Peyer's patch (tissue), 4 donors: ENCODE measurements around the gene ABHD6. TPM values are rescaled to one million over a fixed set of nuclear protein-coding genes. Genes with fewer than 3 reads are reported as not detected.

ENCODE experiments used
- DNase-seq, 3 donors: peaks; one replicate each; pipeline ENCODE4 v3.0.0-alpha.2; 2017 to 2019
- H3K27ac ChIP-seq, 4 donors: fragments of 200-600 bp; sonication (generic); one replicate each; pipeline ENCODE4 v1.5.1; 2016 to 2019
- H3K27me3 ChIP-seq, 2 donors: fragments of 200-600 bp; sonication (generic); one replicate each; pipeline ENCODE4 v1.5.1; 2019
- H3K36me3 ChIP-seq, 3 donors: fragments of 200-600 bp; sonication (generic); one replicate each; pipeline ENCODE4 v1.5.1; 2016 to 2019
- H3K4me1 ChIP-seq, 4 donors: fragments of 200-600 bp; sonication (generic); one replicate each; pipeline ENCODE4 v1.5.1; 2016 to 2019
- H3K4me3 ChIP-seq, 4 donors: fragments of 200-600 bp; sonication (generic); 1 replicate in 3 of 4; 2 replicates in 1 of 4; pipeline ENCODE4 v1.5.1; 2016 to 2019; ENCODE audit warnings: mild to moderate bottlenecking in 1 of 4
- H3K9me3 ChIP-seq, 4 donors: fragments of 200-600 bp; sonication (generic); one replicate each; pipeline ENCODE4 v1.5.1; 2016 to 2019; ENCODE audit warnings: mild to moderate bottlenecking in 1 of 4
- POLR2A ChIP-seq, 2 donors: fragments of 450-650 bp; IDR thresholded peaks; one replicate each; pipeline ENCODE4 v1.5.1; 2017; ENCODE audit warnings: antibody characterized with exemption in 2 of 2, mild to moderate bottlenecking in 2 of 2, moderate library complexity in 2 of 2
- total RNA-seq, 4 donors: library from RNA; depleted of rRNA; stranded (reverse); fragments of >200 nt; gene quantifications; one replicate each; pipeline ENCODE4 v1.1.0, GENCODE V29; 2016
- TF ChIP-seq, protein P1 (sequence below), 6 experiments: fragments of 450-650 bp in 4 of 6; fragments of 200-600 bp in 2 of 6; sonication (generic) in 1 of 6; IDR thresholded peaks; one replicate each; pipeline ENCODE4 v1.5.1; 2017 to 2019; ENCODE audit warnings: antibody characterized with exemption in 6 of 6, mild to moderate bottlenecking in 3 of 6, moderate library complexity in 1 of 6

ABHD6 gene
- total RNA-seq, 4 donors from 2014 or later = 9.1 to 97.6 (median 55.7) TPM

DNA sequence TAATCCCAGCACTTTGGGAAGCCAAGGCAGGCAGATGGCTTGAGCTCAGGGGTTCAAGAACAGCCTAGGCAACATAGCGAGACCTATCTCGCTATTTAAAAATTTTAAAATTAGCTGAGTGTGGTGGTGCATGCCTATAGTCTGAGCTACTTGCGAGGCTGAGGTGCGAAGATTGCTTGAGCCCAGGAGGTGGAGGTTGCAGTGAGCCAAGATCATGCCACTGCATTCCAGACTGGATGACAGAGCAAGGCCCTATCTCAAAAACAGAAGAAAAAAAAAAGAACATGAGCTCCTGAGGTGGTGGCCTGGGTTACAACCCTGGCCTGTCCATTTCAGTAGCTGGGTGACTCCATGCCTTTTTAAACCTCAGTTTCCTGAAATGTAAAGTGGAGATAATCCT, 34.1 kb upstream of the ABHD6 start:
- Histone ChIP-seq H3K27ac (no peak overlapping the region), H3K27me3 (no peaks in the 10 kb centered on the region), H3K4me1 (peaks cover 0 to 18% (median 0%) of the 10 kb centered on the region in 4 donors), H3K9me3 (no peaks in the 10 kb centered on the region), H3K36me3 (no peaks in the 10 kb centered on the region), H3K4me3 (no peak overlapping the region)
- DNase-seq = no peak
- TF ChIP-seq, protein P1, sequence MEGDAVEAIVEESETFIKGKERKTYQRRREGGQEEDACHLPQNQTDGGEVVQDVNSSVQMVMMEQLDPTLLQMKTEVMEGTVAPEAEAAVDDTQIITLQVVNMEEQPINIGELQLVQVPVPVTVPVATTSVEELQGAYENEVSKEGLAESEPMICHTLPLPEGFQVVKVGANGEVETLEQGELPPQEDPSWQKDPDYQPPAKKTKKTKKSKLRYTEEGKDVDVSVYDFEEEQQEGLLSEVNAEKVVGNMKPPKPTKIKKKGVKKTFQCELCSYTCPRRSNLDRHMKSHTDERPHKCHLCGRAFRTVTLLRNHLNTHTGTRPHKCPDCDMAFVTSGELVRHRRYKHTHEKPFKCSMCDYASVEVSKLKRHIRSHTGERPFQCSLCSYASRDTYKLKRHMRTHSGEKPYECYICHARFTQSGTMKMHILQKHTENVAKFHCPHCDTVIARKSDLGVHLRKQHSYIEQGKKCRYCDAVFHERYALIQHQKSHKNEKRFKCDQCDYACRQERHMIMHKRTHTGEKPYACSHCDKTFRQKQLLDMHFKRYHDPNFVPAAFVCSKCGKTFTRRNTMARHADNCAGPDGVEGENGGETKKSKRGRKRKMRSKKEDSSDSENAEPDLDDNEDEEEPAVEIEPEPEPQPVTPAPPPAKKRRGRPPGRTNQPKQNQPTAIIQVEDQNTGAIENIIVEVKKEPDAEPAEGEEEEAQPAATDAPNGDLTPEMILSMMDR (IDR thresholded peaks at IDR 0.05) = no peak
- TF ChIP-seq POLR2A (IDR thresholded peaks at IDR 0.05) = no peak

DNA sequence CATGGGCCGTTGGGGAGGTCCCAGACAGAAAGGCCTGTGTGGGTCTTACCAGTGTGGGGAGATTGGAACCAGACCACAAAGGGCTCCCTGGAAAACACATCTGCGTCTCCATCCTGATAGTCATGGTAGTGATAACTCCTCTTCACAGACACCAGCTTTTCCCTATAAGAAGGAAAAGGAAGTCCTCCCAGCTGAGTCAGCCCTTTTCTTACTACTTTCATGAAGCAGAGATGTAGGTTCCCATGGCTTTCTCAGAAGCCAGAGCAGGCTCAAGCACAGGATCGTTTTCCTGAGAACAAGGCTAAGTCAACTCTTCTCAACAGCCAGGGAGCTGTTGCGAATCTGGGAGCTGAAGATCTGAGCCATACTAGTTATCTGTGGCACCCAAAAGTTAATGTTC, 32.9 kb upstream of the ABHD6 start:
- TF ChIP-seq, protein P1 (IDR thresholded peaks at IDR 0.05) = no peak
- TF ChIP-seq POLR2A (IDR thresholded peaks at IDR 0.05) = no peak
- DNase-seq = no peak

DNA sequence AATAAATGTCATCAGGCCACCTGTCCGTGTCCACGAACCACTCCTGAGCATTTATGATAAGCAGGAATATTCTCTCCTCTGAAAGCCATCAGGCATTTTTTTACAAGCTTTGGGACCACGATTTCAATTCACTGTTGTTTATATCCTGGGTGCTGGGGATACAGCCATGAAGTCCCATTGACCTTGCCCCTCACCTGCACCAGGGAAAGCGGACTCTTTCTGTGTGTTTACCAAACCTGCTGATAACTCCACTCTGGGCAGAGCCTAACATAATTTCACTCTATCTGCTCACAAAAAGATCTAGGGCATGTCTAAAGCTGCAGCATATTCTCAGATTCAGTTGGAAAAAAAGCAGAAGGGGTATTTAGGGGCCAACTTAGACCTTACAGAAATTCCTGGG, 31.6 kb upstream of the ABHD6 start:
- no peaks in the 10 kb centered on the region for H3K36me3 ChIP-seq
- no peak overlapping the region for H3K4me3 ChIP-seq
- peaks cover 0 to 3% (median 0%) of the 10 kb centered on the region in 4 donors for H3K4me1 ChIP-seq
- no peaks in the 10 kb centered on the region for H3K9me3 ChIP-seq
- DNase-seq = no peak
- H3K27me3 ChIP-seq = no peaks in the 10 kb centered on the region
- no peak overlapping the region for H3K27ac ChIP-seq
- TF ChIP-seq POLR2A (IDR thresholded peaks at IDR 0.05) = no peak
- TF ChIP-seq, protein P1 (IDR thresholded peaks at IDR 0.05) = no peak

More for the DNA sequence above, 32.9 kb upstream of the ABHD6 start:
- Histone ChIP-seq H3K4me3 (no peak overlapping the region), H3K27ac (no peak overlapping the region), H3K9me3 (no peaks in the 10 kb centered on the region), H3K36me3 (no peaks in the 10 kb centered on the region), H3K27me3 (no peaks in the 10 kb centered on the region), H3K4me1 (peaks cover 0 to 8% (median 0%) of the 10 kb centered on the region in 4 donors)

DNA sequence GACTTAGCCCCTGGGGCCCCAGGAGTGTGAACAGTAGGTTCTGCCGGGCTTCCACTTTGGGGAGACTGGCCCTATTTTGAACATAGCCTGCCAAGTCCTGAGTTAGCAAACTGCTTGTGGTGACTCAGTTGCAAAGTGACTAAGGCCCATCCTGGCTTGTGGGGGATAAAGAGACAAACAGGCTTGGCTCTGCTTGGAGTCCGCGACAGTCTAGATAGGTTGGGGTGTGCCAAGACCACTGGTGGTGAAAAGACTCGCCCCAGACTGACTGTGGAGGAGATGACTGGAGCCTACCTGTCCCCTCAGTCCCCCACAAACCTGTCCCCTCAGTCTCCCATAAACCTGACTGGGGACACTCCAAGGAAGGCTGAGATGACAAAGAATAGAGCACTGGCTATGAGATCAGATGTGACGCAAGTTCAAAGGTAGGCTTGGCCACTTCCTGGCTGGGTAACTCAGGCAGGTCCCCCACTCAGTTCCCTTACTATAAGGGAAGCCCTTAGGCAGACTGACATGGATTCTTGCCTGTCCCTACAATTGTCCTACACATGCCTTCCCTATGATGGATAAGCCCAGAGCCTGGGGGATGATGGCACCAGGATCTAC, 31.1 kb upstream of the ABHD6 start:
- DNase-seq = no peak
- no peak for TF ChIP-seq POLR2A (IDR thresholded peaks at IDR 0.05)
- TF ChIP-seq, protein P1 (IDR thresholded peaks at IDR 0.05) = no peak
- H3K27me3 ChIP-seq = no peaks in the 10 kb centered on the region
- no peak overlapping the region for H3K27ac ChIP-seq
- H3K4me3 ChIP-seq = no peak overlapping the region
- no peaks in the 10 kb centered on the region for H3K36me3 ChIP-seq
- no peaks in the 10 kb centered on the region for H3K9me3 ChIP-seq
- H3K4me1 ChIP-seq = no peaks in the 10 kb centered on the region

DNA sequence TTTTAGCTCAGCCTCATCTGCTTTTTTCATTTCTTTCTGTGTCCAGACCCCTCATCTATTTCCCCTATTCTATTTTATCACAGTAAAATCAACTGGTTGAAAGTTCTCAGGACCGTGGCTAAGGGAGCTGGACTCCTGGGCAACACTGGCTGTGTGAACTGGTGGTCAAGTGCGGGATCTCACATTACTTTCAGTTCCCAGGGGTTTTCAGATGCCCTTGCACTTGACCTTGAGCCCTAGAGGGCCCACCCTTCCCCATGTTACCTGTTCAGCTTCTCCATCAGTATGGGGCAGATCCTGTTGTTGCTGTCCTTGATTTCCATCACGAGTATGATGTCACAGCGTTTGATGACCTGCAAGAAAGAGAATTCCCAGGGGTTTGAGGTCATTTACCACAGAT, 29.6 kb upstream of the ABHD6 start:
- TF ChIP-seq, protein P1 (IDR thresholded peaks at IDR 0.05) = no peak
- TF ChIP-seq POLR2A (IDR thresholded peaks at IDR 0.05) = no peak
- H3K27me3 ChIP-seq = no peaks in the 10 kb centered on the region
- H3K4me1 ChIP-seq = no peaks in the 10 kb centered on the region
- DNase-seq = no peak
- no peak overlapping the region for H3K4me3 ChIP-seq
- no peaks in the 10 kb centered on the region for H3K9me3 ChIP-seq
- no peaks in the 10 kb centered on the region for H3K36me3 ChIP-seq
- H3K27ac ChIP-seq = no peak overlapping the region

DNA sequence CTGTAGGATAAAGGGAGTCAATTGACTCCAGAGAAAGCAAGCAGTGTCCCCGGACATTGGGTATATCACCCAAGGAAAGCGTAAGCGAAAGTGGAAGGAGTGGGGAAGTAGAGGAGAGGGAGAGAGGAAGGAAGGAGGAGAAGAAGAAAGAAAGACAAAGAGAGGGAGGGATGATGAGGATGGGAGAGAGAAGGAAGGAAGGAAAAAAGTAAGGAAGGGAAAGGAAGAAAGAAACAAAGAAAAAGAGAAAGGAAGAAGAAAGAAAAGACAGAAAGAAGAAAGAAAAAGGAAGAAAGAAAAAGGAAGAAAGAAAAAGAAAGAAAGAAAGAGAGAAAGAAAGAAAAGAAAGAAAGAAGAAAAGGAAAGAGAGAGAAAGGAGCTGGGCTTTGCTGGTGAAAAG, 27.7 kb upstream of the ABHD6 start:
- H3K27me3 ChIP-seq = no peaks in the 10 kb centered on the region
- H3K4me1 ChIP-seq = peaks cover 0 to 2% (median 0%) of the 10 kb centered on the region in 4 donors
- no peak for DNase-seq
- no peaks in the 10 kb centered on the region for H3K9me3 ChIP-seq
- H3K27ac ChIP-seq = no peak overlapping the region
- no peak for TF ChIP-seq POLR2A (IDR thresholded peaks at IDR 0.05)
- TF ChIP-seq, protein P1 (IDR thresholded peaks at IDR 0.05) = no peak
- H3K36me3 ChIP-seq = no peaks in the 10 kb centered on the region
- H3K4me3 ChIP-seq = no peak overlapping the region
